Skeletal muscle cell (primary cell): Measurements from ENCODE around the gene TMPRSS12.
A peak's percentile ranks its signal among the peaks of the same experiment; 100 is the strongest.
"Not testable (repeated sequence)": the region's sequence is repeated elsewhere in the genome, so short reads cannot be mapped to it uniquely, and the experiment has no call there.

ENCODE experiments used
- DNase-seq: peaks from one replicate; pipeline ENCODE4 v3.0.0-alpha.2; 2010; ENCODE audit warnings: low read depth
- H3K4me3 ChIP-seq: 2 replicates; pipeline ENCODE4 v1.5.1; 2011; ENCODE audit warnings: low read depth, mild to moderate bottlenecking, control low read depth, low read length, moderate library complexity

Gene TMPRSS12

GRCh38 chr12:50848963-50849362 is 6.2 kb downstream of the TMPRSS12 start:
- H3K4me3 ChIP-seq, result no peak overlapping the region
- DNase-seq, result no peak

- not testable (repeated sequence) for H3K4me3 ChIP-seq, DNase-seq
These were observed 12.5 kb downstream of the TMPRSS12 start for GRCh38 chr12:50855218-50855617.

GRCh38 chr12:50855679-50856078 is 13.0 kb downstream of the TMPRSS12 start:
- not testable (repeated sequence) for H3K4me3 ChIP-seq, DNase-seq

GRCh38 chr12:50859621-50860310 is 17.0 kb downstream of the TMPRSS12 start:
- no peak for DNase-seq
- H3K4me3 ChIP-seq, result no peak overlapping the region

GRCh38 chr12:50862316-50862715 is 19.6 kb downstream of the TMPRSS12 start:
- peak; percentile 20 for DNase-seq
- H3K4me3 ChIP-seq, result no peak overlapping the region

- no peak for DNase-seq
- no peak overlapping the region for H3K4me3 ChIP-seq
These were observed 22.5 kb downstream of the TMPRSS12 start for GRCh38 chr12:50865266-50865665.

- not testable (repeated sequence) for H3K4me3 ChIP-seq, DNase-seq
These were observed 26.2 kb downstream of the TMPRSS12 start for GRCh38 chr12:50868881-50869280.

- H3K4me3 ChIP-seq, result no peak overlapping the region
- DNase-seq, result no peak
These were observed 39.8 kb downstream of the TMPRSS12 start for GRCh38 chr12:50882563-50882962.

- no peak for DNase-seq
- no peak overlapping the region for H3K4me3 ChIP-seq
These were observed 44.5 kb downstream of the TMPRSS12 start for GRCh38 chr12:50887191-50887590.

GRCh38 chr12:50888666-50889065 is 45.9 kb downstream of the TMPRSS12 start:
- no peak for DNase-seq
- H3K4me3 ChIP-seq, result no peak overlapping the region

- H3K4me3 ChIP-seq, result no peak overlapping the region
- DNase-seq, result no peak
These were observed 51.5 kb downstream of the TMPRSS12 start for GRCh38 chr12:50894241-50894640.

GRCh38 chr12:50901685-50902113 is 59.0 kb downstream of the TMPRSS12 start:
- DNase-seq, result no peak
- H3K4me3 ChIP-seq, result no peak overlapping the region

- H3K4me3 ChIP-seq, DNase-seq: not testable (repeated sequence)
These were observed 65.8 kb downstream of the TMPRSS12 start for GRCh38 chr12:50908479-50908878.

GRCh38 chr12:50912361-50912760 is 69.6 kb downstream of the TMPRSS12 start:
- not testable (repeated sequence) for H3K4me3 ChIP-seq, DNase-seq

- H3K4me3 ChIP-seq, result no peak overlapping the region
- DNase-seq, result no peak
These were observed 70.5 kb downstream of the TMPRSS12 start for GRCh38 chr12:50913224-50913623.

GRCh38 chr12:50914872-50915484 is 72.3 kb downstream of the TMPRSS12 start:
- DNase-seq, result no peak
- H3K4me3 ChIP-seq, result no peak overlapping the region

- no peak for DNase-seq
- H3K4me3 ChIP-seq, result no peak overlapping the region
These were observed 73.6 kb downstream of the TMPRSS12 start for GRCh38 chr12:50916292-50916691.

- no peak for DNase-seq
- no peak overlapping the region for H3K4me3 ChIP-seq
These were observed 76.0 kb downstream of the TMPRSS12 start for GRCh38 chr12:50918584-50919316.

GRCh38 chr12:50922820-50923219 is 80.1 kb downstream of the TMPRSS12 start:
- H3K4me3 ChIP-seq, result no peak overlapping the region
- DNase-seq, result no peak

GRCh38 chr12:50923361-50924130 is 80.8 kb downstream of the TMPRSS12 start:
- no peak overlapping the region for H3K4me3 ChIP-seq

More at GRCh38 chr12:50923361-50924130, 80.8 kb downstream of the TMPRSS12 start:
- DNase-seq, result no peak
